K562 treated with DMSO at 1 percent for 4 hours (cell line): ENCODE measurements around the gene GRAMD4. TPM values are rescaled to one million over a fixed set of nuclear protein-coding genes. Genes with fewer than 3 reads are reported as not detected.

Experiments used
- total RNA-seq: library from RNA; unstranded; fragments of 300-600 nt; gene quantifications from 2 replicates; pipeline ENCODE4 v1.2.3, GENCODE V29; 2022; ENCODE audit not compliant: insufficient read depth

The GRAMD4 gene
- total RNA-seq, result 12.0 and 49.0 TPM in 2 replicates

DNA sequence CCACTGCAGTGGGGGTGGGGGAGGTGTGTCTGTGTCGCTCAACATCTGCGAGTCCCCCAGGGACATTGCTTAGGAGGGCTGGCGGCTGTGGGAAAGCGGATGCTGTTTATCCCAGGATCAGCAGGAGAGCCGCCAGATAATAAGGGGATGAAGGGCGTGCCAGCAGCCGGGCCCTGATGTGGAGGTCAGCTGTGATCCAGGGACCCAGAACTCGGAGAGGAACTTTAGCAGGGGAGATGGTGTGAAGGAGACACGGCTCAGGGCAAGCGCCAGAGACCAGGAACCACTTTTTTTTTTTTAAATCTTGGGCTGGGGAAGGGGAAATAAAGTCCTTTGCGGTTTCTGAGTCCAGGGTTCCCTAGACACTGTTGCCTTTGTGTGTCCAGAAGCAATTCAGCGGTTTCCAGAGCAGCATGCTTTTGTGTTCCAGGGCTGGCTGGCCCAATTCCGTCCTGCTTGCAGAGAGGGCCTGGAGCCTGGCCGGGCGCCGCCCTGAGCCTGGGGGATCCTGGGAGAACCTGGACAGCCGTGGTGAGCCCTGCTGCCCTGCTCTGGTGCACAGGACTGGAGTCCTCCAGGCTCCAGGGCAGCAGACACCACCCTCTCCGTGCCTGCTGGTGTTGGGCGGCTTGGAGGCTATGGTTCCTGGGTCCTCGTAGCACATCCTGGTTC lies at the start of gene GRAMD4:
Gene GRAMD4 (plus strand): TSS at position 557 of the 672 bp plus-strand sequence. CDS start 6,414 bp downstream, outside the sequence.

Other genes with a start within 250 kb of the GRAMD4 start
- not detected in 2 replicates for gene CELSR1, start 82.8 kb upstream of the GRAMD4 start, total RNA-seq
- 18.2 and 20.3 TPM in 2 replicates for gene CERK, start 117.9 kb downstream of the GRAMD4 start, total RNA-seq
- 9.4 and 11.5 TPM in 2 replicates for gene TBC1D22A, start 142.3 kb downstream of the GRAMD4 start, total RNA-seq